ENCODE measurements around the gene PRR23B.
"Not testable (repeated sequence)": the region's sequence is repeated elsewhere in the genome, so short reads cannot be mapped to it uniquely, and the experiment has no call there.

The PRR23B gene

DNA sequence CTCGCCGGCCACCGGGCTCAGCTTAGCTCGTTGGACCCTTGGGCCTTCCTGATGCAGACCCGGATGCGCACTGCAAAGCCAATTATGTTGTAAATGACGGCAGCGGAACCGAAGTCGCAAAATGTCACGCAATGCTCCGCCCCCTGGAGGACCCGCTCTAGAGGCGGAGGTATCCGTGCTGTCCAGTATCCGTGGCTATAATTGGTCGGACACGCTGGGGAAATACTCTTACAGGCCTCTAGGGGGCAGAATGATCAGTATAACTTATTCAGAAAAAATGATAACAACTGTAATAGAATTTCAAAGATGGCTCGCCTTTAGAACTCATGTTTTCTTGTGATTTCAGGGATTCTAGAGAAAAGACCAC is at the start of gene PRR23B:
PRR23B (minus strand) TSS at position 59 of the 367 bp plus-strand sequence. CDS start 265 bp downstream, outside the sequence.
- in situ Hi-C loops (cut with HindIII; ENCODE audit: low sequenced_read_pairs) = no loop called here

DNA sequence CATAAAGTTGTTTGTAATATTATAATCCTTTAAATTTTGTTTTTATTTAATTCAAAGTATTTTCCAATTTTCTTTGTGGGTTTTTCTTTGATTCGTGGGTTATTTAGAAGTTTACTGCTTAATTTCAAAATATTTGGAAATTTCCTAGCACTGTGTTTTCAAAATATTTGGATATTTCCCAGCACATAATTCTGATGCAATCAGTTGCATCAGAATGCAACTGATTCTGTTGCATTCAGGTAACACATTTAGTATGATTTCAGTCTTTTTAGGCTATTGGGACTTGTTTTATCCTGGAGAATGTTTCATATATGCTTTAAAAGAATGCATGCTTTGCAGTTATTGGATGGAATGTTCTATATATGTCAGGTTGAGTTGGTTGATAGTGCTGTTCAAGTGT is 42.2 kb upstream of the PRR23B start:
- in situ Hi-C loops (cut with HindIII; ENCODE audit: low sequenced_read_pairs) = no loop called here

DNA sequence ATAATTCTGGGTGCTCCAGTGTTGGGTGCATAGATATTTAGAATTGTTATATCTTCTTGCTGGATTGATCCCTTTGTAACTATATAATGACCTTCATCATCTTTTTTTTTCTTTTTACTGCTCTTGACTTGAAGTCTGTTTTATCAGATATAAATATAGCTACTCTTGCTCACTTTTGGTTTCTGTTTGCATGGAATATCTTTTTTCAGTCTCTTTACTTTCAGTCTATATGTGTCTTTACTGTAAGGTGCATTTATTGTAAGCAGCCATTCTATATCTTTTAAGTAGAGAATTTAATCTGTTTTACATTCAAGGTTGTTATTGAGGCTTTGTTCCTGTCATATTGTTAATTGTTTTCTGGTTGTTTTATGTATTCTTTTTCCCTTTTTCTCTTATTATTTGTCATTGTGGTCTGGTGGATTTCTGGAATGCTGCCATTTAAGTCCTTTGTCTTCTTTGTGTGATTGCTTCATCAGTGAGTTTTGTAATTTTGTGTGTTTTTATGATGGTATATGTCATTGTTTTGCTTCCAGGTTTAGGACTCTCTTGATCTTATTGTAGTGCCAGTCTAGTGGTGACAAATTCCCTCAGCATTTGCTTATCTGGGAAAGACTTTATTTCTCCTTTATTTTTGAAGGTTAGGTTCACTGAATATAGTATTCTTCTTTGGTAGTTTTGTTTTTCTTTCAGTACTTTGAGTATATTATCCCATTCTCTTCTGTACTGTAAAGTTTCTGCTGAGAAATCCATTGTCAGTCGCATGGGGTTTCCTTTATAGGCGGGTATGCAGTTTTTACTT is 32.3 kb upstream of the PRR23B start:
- in situ Hi-C loops (cut with HindIII; ENCODE audit: low sequenced_read_pairs) = no loop called here

GRCh38 chr3:139044366-139045210 is 23.9 kb upstream of the PRR23B start, which contains the start of gene PRR23C:
PRR23C (minus strand) TSS chr3:139044892; CDS start chr3:139044620, 272 bp downstream.
- in situ Hi-C loops (cut with HindIII; ENCODE audit: low sequenced_read_pairs) = no loop called here

DNA sequence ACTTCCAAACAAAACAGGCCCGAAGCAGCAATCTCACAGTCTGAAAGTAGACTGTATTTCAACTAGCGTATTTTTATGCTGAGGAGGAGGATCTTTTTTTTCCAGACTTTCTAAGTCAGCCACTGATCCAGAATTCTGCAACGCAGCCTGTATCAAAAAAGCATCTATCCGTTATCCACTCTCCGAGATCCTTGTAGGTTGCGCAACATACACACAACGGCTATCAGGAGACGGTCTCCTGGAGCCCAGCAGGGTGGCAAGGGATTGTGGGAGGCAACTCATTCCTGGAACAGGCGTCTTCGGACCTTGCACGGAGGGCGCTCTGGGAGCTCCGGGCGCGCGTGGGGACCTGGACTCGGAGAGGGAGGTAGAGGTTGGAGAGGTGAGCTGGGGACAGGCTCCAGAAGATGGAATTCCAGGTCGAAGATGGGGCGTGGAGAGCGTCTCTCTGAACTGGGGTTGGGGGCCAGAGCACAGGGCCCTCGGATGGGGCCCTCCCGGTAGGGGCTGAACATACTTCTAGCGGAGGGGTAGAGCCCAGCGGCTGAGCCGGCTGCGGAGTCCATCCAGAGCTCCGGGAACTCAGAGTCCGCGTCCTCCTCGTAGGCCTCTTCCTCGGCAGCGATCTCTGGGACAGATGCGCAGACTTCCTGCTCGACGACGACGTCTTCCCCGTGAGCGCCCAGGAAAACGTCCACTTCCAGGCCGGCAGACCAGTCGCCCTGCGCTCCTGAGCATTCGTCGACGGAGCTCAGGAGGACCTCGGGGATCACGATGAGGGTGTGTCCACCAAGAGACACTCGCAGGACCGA is 23.0 kb upstream of the PRR23B start:
- in situ Hi-C loops (cut with HindIII; ENCODE audit: low sequenced_read_pairs) = no loop called here

- in situ Hi-C loops (cut with HindIII; ENCODE audit: low sequenced_read_pairs) = no loop called here
Observed at GRCh38 chr3:139037478-139037877, 16.8 kb upstream of the PRR23B start.

GRCh38 chr3:139032326-139033002 is 11.7 kb upstream of the PRR23B start:
- in situ Hi-C loops (cut with HindIII; ENCODE audit: low sequenced_read_pairs) = no loop called here

GRCh38 chr3:139030576-139030975 is 9.8 kb upstream of the PRR23B start:
- in situ Hi-C loops (cut with HindIII; ENCODE audit: low sequenced_read_pairs) = not testable (repeated sequence)

- in situ Hi-C loops (cut with HindIII; ENCODE audit: low sequenced_read_pairs) = no loop called here
Observed at GRCh38 chr3:139024968-139025367, 4.2 kb upstream of the PRR23B start.

DNA sequence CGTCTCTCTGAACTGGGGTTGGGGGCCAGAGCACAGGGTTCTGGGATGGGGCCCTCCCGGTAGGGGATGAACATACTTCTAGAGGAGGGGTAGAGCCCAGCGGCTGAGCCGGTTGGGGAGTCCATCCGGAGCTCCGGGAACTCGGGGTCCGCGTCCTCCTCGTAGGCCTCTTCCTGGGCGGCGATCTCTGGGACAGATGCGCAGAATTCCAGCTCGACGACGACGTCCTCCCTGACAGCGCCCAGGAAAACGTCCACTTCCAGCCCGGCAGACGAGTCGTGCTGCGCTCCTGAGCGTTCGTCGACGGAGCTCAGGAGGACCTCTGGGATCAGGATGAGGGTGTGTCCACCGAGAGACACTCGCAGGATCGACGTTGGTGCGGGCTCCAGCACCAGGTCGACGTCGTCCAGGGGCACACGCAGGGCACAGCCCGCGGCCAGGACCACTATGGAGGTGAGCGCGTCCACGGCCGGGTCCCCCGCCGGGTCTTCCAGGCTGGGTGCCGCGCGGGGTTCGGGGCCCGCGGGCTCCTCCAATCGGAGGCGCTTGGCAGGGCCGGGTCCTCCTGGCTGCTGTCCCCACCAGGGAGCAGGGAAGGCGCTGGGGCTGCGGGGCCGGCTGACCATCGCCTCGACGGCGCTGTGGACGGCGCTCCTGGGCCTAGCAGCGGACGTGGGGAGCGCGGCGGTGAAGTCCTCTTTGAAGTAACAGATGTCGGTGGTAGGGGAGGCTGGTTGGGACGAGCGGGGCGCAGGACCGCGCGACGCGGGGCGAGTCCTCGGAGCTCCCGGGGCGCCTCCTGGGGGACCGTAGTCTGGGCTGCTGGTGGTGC is 474 bp downstream of the PRR23B start:
- in situ Hi-C loops (cut with HindIII; ENCODE audit: low sequenced_read_pairs) = no loop called here

- in situ Hi-C loops (cut with HindIII; ENCODE audit: low sequenced_read_pairs) = no loop called here
Observed at GRCh38 chr3:139016430-139017048, 4.2 kb downstream of the PRR23B start.

DNA sequence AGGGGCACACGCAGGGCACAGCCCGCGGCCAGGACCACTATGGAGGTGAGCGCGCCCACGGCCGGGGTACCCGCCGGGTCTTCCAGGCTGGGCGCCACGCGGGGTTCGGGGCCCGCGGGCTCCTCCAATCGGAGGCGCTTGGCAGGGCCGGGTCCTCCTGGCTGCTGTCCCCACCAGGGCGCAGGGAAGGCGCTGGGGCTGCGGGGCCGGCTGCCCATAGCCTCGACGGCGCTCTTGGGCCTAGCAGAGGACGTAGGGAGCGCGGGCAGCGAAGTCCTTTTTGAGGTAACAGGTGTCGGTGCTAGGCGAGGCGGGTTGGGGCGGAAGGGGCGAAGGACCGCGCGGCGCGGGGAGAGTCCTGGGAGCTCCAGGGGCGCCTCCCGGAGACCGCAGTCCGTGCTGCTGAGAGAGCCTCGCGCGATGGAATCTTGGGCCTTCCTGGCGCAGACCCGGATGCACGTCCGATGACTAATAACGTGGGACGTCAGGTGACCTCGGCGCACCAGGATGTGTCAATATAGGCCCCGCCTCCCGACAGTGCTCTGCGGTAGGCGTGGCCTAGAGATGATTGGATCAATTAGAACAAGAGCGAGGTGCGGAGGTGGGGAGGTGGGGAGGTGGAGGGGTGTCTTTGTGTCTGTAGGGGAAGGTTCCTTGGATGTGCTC is 14.5 kb downstream of the PRR23B start, which contains the start of gene PRR23A:
PRR23A (minus strand) TSS at position 218 of the 666 bp plus-strand sequence; CDS start at position 218, 0 bp downstream.
- in situ Hi-C loops (cut with HindIII; ENCODE audit: low sequenced_read_pairs) = no loop called here

DNA sequence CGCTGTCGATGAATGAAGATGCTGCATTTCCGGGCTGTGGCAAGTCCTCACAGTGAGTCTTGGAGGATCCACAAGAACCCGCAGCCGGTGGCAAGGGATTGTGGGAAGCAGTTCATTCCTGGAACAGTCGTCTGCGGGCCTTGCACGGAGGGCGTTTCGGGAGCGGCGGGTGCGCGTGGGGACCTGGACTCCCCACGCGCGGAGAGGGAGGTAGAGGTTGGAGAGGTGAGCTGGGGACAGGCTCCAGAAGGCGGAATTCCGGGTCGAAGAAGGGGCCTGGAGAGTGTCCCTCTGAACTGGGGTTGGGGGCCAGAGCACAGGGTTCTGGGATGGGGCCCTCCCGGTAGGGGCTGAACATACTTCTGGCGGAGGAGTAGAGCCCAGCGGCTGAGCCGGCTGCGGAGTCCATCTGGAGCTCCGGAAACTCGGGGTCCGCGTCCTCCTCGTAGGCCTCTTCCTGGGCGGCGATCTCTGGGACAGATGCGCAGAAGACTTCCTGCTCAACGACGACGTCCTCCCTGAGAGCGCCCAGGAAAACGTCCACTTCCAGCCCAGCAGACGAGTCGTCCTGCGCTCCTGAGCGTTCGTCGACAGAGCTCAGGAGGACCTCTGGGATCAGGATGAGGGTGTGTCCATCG is 15.3 kb downstream of the PRR23B start:
- in situ Hi-C loops (cut with HindIII; ENCODE audit: low sequenced_read_pairs) = no loop called here

GRCh38 chr3:138995706-138996105 is 25.0 kb downstream of the PRR23B start:
- in situ Hi-C loops (cut with HindIII; ENCODE audit: low sequenced_read_pairs) = no loop called here

GRCh38 chr3:138987181-138987580 is 33.5 kb downstream of the PRR23B start:
- in situ Hi-C loops (cut with HindIII; ENCODE audit: low sequenced_read_pairs) = no loop called here

DNA sequence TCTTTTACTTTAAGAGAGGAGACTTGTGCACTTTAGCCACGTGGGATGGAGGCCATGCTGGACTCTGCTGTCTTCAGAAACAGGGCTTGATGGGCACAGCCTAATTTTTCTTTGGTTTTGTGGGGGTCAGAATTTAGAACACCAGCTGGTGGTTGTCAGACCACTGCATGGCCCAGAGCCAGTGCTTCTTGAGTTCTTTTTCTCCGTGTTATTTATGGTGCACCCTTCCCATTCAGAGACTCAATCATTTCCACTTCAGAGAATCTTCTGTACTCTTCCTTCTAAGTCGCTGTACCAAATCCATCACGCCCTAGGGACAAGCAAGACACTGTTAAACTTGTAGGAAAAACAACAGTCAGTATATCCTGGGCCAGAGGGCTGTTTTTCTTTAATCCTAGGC is 34.8 kb downstream of the PRR23B start:
- in situ Hi-C loops (cut with HindIII; ENCODE audit: low sequenced_read_pairs) = no loop called here

DNA sequence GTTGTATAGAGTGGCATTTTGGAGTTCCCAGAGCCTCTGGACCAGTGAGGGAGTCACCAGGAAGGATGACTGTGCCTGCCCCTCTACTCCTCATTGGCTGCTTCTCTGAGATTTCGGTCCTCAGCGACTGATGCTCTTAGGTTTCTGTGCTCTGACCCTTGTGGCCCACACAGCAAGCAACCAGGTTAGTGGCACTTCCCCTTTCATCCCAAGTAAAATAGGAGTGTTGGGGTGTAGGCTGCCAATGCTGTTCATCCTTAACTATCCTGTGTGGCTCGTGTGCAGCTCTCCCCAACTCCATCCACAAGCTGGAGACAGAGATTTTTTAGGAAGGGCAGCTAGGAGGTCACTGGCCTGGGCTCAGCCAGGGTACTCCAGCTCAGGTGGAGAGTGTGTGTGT is 35.9 kb downstream of the PRR23B start:
- in situ Hi-C loops (cut with HindIII; ENCODE audit: low sequenced_read_pairs) = no loop called here

- in situ Hi-C loops (cut with HindIII; ENCODE audit: low sequenced_read_pairs) = no loop called here
Observed at GRCh38 chr3:138976047-138976446, 44.7 kb downstream of the PRR23B start.

Data from endothelial cell of hepatic sinusoid (primary cell).